Nephron progenitor cell (in vitro differentiated cells): ENCODE results near the gene RCL1.

Experiments
- DNase-seq: peaks from one replicate; pipeline ENCODE4 v3.0.0; 2021
- H3K27ac Mint-ChIP-seq: 2 replicates; pipeline ENCODE4 v1.8.0; 2021; ENCODE audit warnings: mild to moderate bottlenecking, moderate library complexity, mixed read lengths
- H3K27me3 Mint-ChIP-seq: 2 replicates; pipeline ENCODE4 v1.8.0; 2021; ENCODE audit warnings: mild to moderate bottlenecking, low read depth, mixed read lengths; ENCODE audit not compliant: poor library complexity
- H3K36me3 Mint-ChIP-seq: 2 replicates; pipeline ENCODE4 v1.8.0; 2021; ENCODE audit warnings: low read depth, mixed read lengths
- H3K4me1 Mint-ChIP-seq: 2 replicates; pipeline ENCODE4 v1.8.0; 2021; ENCODE audit warnings: mixed read lengths
- H3K4me3 Mint-ChIP-seq: 2 replicates; pipeline ENCODE4 v1.8.0; 2021; ENCODE audit warnings: mild to moderate bottlenecking, moderate library complexity, mixed read lengths
- H3K9me3 Mint-ChIP-seq: 2 replicates; pipeline ENCODE4 v1.8.0; 2021; ENCODE audit warnings: mild to moderate bottlenecking, moderate library complexity, mixed read lengths
- CTCF ChIP-seq: fragments of 200-600 bp; sonication (generic); IDR thresholded peaks from 2 replicates; pipeline ENCODE4 v1.5.0; 2021; ENCODE audit warnings: antibody characterized with exemption

The RCL1 gene

GRCh38 chr9:4831119-4831518, 38.4 kb downstream of the RCL1 start:
- no peak for DNase-seq
- Mint-ChIP-seq H3K9me3 (no peaks in the 10 kb centered on the region), H3K4me3 (no peak overlapping the region), H3K27ac (no peak overlapping the region), H3K4me1 (peaks cover 13% of the 10 kb centered on the region), H3K27me3 (no peaks in the 10 kb centered on the region), H3K36me3 (peaks cover 44% of the 10 kb centered on the region)
- no peak for TF ChIP-seq CTCF

- Mint-ChIP-seq H3K36me3 (peaks cover 40% of the 10 kb centered on the region), H3K4me3 (no peak overlapping the region), H3K27ac (no peak overlapping the region), H3K27me3 (no peaks in the 10 kb centered on the region), H3K9me3 (no peaks in the 10 kb centered on the region), H3K4me1 (peaks cover 18% of the 10 kb centered on the region)
- DNase-seq = no peak
- no peak for TF ChIP-seq CTCF
These were observed 39.2 kb downstream of the RCL1 start for GRCh38 chr9:4831944-4832343.

DNA sequence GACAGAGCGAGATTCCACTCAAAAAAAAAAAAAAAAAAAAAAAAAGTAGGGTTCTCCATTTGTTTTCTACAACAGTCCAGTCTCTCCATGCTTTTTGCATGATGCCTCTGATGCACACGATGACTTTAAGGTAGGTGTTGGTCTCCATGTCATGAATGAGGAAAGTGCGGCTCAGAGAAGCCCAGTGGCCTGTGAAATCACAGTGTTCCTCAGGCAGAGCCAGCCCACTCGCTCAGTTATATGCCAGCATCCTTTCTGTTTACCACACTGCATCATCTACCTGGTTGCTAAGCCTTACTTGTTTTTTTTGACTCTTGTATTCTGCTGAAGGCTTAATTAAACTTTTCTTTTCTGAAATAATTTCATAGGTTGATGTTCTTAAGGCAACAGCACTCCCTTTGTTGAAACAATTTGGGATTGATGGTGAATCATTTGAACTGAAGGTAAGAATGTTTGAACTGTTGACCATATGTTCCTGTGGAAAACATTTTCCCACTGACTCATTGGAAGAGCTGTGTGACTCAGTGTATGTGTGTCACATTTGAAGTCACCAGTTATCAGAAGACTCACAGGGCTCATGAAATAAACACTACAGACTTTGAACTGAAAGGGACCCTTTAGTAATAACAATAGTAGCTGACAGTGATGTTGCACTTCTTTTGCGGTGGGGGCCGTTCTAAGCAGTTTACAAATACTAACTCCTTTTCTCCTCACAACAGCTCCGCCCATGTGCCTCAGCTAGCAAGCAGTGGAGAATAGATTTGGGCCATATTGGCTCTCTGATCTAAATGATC, 40.2 kb downstream of the RCL1 start:
- no peaks in the 10 kb centered on the region for H3K9me3 Mint-ChIP-seq
- no peak for DNase-seq
- H3K36me3 Mint-ChIP-seq = peaks cover 32% of the 10 kb centered on the region
- H3K27ac Mint-ChIP-seq = no peak overlapping the region
- H3K4me1 Mint-ChIP-seq = peaks cover 27% of the 10 kb centered on the region
- no peak for TF ChIP-seq CTCF
- H3K4me3 Mint-ChIP-seq = no peak overlapping the region
- H3K27me3 Mint-ChIP-seq = no peaks in the 10 kb centered on the region

DNA sequence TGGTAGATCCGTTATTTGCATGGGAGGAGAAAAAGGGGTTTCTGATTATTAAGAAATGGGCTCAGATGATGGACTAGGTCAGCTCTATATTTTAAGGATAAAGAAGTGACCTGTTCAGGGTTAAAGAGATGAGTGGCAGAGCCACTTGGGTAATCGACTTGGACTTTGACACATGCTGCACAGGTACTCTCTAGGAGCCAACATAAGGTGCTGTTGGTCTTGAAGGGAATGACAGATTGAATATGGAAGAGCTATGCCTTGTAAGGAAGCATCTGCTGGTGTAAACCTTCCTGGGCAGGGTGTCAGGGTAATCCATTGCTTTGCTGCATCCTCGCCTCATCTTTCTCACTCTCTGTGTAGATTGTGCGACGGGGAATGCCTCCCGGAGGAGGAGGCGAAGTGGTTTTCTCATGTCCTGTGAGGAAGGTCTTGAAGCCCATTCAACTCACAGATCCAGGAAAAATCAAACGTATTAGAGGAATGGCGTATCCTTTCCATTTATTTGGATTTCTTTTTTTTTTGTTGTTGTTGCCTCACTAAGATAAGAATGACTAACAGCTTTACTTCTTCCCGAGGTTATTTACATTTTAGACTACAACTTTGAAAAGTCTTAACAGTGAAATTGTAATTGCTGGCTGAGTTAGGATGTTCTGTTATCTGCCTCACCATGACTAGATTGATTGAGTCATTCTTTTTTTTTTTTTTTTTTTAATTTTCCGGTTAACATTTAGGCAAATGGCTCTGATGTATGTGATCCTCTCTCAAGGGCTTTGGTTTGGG, 41.2 kb downstream of the RCL1 start:
- TF ChIP-seq CTCF = no peak
- Mint-ChIP-seq H3K4me1 (peaks cover 27% of the 10 kb centered on the region), H3K27me3 (no peaks in the 10 kb centered on the region), H3K9me3 (no peaks in the 10 kb centered on the region), H3K36me3 (peaks cover 29% of the 10 kb centered on the region), H3K27ac (peak overlapping the region; percentile 28), H3K4me3 (no peak overlapping the region)
- DNase-seq = no peak

- Mint-ChIP-seq H3K27me3 (no peaks in the 10 kb centered on the region), H3K36me3 (peaks cover 35% of the 10 kb centered on the region), H3K4me1 (peaks cover 27% of the 10 kb centered on the region), H3K4me3 (no peak overlapping the region), H3K27ac (peak overlapping the region; percentile 78), H3K9me3 (no peaks in the 10 kb centered on the region)
- no peak for TF ChIP-seq CTCF
- no peak for DNase-seq
These were observed 43.9 kb downstream of the RCL1 start for GRCh38 chr9:4836676-4837075.
